ENCODE results near the gene RIMBP2.

Gene RIMBP2

DNA sequence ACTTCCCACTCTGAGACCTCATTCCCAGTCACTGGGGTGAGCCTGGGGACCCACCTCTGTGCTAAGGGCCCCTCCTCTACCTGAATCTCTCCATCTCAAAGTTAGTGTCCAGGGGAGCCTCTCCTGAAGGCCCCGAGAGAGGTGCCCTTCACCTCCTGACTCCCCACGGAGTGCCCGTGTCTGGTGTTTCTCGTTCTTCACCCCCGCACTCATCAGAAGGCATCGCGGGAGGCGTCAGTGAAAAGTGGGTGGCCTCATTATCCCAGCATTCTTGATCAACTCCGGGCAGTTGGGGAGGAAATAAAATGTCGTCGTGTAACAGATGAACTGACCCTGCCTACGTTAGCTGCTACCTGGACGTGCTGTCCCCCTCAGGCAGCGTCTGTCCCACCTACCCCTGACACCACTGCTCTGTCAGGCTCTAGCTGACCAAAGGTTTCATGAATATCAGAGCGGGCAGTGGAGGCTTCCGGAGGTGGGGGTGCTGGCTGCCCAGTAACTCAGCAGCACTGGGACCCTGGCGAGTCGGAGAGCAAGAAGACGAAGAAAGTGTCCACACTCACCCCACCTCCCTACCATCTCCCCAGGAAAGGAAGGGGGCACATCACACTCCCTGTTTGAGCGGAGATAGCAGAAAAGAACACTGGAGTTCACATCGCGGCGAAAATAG lies 275.6 kb downstream of the RIMBP2 start:
- no peak for DNase-seq (ENCODE audit: low spot score)

DNA sequence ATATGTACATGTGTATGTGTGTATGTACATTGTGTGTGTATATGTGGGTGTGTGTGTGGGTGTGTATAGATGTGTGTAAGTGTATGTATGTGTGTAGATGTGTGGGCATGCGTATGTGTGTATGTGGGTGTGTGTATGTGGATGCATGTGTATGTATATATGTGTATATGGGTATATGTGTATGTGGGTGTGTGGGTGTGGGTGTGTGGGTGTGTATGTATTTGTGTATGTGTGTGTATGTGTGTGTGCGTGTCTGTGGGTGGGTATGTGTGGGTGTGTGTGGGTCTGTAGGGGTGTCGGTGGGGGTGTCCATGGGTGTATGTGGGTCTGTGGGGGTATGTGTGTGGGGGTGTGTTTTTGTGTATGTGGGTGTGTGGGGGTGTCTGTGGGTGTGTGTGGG lies 276.8 kb downstream of the RIMBP2 start:
- no peak for DNase-seq (ENCODE audit: low spot score)

DNA sequence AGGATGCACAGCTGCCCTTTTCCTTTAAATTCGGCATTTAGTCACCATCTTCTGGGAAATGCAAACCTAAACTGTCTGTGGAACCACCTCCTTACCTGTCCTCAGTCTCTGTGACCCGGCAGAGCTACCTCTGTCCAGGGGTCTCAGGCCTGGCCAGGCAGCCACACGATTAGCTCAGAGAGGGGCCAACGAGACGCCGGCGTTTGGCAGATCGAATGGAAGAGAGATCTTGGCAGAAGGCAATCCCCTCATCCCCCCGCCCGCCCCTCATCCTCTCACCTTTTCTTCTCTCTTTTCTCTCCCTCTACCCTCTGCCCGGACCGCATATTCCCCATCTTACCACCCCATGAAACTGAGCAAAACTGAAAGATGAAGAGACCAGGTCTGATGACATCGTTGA lies 277.4 kb downstream of the RIMBP2 start:
- no peak for DNase-seq (ENCODE audit: low spot score)

DNA sequence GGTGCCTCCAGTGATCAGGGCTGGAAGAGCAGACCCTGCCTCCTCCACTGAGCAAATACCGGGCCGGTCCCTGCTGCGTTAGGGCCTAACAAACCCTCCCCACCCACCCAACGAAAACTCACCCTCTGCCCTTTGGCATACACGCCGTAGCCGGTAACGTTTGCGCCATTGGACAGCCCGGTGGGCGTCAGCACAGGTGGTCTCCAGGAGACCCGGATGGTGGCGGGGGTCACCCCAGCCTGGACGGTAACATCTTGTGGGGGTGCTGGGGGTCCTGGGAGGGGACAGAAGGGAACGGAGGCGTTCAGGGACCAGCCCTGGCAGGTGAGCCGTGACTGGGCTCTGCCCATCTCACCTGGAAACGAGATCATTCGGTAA lies 277.9 kb downstream of the RIMBP2 start:
- DNase-seq (ENCODE audit: low spot score) = no peak

DNA sequence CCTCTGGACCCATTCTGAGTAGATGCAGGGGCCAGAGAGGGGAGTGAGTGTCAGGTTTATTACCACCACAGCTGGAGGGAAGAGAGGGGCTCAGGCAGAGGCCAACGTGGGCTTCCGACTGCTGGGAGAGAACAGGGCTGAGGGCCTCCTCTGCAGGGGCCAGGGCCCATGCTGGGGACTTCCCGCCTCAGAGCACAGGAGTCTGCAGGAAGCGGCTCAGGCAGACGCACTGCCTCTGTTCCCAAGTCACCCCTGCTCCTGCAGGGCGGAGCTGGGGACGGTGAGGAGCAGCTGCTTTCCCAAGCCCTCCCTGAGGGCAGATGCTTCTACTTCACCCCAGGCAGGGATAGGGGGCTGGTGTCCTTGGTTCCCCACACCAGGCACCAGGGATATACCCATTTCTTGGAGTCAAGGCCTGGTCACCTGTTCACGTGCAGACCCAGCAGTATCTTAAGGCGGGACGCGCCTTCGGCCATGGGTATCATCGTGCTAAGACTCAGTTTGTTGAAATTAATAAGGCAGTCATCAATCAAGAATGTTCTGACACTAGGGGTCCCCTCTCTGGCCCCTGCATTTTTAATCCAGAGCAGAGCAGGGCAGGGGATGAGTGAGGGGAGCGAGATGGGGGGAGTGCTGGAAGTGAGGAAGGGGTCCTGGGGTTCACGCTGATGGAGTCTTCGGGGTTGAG lies 278.4 kb downstream of the RIMBP2 start:
- DNase-seq (ENCODE audit: low spot score) = no peak

DNA sequence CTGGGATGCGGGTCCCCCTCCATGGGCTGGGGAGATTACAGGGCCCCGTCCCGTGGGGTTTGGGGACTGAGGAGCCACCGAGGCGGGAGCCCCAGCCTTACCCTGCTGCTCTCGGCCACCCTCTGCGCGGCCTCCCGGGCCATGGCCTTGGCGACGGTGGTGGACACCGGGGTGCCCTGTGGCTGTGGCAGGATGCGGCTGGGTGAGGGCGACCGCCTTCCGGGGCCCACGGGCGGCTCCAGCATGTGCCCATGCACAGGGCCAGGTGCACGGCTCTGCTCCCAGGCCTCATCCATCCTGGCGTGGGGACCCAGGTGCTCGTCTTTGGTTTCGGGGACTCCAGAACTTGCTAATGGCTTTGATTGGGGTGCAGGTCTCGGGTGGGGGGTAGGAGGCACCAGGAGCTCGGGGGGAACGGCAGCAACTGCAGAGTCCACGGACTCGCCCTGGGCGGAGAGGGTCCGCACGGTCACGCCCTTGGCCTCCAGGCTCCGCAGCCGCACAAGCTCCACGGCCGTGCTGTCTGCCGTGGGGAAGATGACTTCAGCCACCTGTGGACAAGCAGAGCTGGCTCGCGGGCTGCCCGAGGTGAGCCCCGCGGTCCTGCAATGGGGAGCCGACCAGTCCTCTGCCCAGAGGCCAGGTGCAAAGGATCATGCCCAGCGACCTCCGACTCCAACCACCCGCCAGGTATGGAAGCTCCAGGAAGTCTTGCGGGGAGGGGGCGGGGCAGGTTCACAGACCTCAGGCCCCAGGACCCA lies 279.2 kb downstream of the RIMBP2 start:
- DNase-seq (ENCODE audit: low spot score) = no peak

DNA sequence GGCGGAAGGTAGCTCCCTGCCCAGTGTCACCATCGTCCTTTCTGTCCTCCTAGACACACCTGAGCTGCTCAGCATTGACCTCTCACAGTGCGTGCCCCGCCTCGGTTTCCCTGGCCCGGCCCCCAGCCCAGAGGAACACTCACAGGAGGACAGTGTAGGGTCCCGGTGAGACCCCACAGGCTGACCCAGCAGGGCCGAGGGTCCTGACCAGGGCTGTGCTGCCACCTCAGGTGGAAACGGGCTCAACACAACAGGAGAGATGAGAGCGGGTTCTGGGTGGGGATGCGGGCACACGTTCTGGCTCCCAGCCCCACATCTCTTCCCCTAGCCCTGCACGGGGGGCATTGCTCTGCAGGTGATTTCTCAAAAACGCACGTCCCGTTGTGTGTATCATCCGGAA lies 280.3 kb downstream of the RIMBP2 start:
- no peak for DNase-seq (ENCODE audit: low spot score)

DNA sequence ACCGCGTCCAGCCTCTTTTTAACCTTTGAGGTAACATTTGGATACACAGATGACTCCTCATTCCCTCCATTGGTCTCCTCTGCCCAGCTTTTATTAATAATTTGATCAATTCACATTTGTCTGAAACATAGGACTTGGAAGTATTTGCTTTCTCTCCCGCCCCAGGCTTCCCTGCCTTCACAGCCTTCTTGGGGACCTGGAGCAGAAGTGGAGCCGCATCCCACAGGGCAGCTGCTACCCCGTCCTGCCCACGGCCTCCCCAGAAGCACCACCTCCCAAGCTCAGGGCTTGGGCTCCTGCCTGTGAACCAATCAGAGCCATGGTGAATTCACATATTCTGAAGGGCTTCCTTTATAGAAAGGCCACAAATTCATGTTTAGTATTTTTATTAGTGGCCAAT lies 280.8 kb downstream of the RIMBP2 start:
- no peak for DNase-seq (ENCODE audit: low spot score)

DNA sequence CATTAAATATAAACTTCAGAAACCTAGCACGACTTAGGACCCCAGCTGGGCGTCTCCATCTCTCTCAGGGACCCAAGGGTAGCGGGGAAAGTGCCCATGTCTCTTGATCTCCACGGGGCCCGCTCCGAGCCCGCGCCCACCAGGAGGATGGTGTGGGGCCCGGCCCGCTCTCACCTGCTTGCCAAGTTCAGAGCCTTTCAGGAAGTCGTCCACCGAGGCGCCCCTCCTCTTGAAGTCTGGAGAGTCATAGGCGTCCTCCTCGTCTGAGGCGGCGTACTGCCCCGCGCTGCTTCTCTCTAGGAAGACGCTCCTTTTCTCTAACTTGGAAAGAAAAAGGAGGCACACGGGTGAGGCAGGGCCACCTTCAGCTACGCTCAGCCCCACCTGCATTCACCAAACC lies 281.5 kb downstream of the RIMBP2 start:
- no peak for DNase-seq (ENCODE audit: low spot score)

DNA sequence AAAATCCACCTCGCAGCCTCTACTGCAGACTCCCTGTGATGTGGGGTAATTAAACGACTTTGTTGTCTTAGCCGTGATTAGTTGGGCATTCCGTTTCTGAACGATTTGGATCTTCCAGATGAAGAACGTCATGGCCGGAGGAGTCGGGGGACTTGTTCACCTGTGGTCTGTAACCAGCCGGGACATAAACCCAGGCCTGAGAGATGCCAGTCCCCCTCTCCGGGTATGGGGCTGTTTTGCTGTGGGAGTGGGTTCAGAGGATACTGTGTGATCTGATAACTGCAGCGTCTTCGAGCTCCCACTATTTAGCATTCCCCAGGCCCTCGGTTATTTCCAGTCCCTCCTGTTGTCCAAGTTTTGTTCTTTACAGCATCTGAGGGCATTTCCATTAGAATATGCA lies 282.3 kb downstream of the RIMBP2 start:
- no peak for DNase-seq (ENCODE audit: low spot score)

DNA sequence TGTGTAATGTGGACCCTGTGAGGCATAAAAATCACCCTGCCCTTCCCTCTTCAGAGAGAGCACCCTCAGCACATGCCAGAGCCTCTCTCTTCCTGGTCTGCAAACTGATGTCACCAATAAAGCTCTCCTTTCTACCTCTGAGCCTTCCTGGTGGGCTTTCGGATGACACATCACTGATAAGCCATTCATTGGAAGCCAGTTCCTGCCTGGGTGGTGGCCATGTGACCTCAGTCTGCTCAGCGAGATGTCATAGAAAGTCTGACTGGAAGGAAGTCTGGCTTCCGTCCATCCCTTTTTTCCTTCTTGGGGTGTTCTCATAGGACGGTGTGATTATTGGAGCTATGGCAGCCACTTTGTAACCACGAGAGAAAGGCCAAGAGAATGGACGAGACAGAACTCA lies 282.7 kb downstream of the RIMBP2 start:
- DNase-seq (ENCODE audit: low spot score) = no peak

DNA sequence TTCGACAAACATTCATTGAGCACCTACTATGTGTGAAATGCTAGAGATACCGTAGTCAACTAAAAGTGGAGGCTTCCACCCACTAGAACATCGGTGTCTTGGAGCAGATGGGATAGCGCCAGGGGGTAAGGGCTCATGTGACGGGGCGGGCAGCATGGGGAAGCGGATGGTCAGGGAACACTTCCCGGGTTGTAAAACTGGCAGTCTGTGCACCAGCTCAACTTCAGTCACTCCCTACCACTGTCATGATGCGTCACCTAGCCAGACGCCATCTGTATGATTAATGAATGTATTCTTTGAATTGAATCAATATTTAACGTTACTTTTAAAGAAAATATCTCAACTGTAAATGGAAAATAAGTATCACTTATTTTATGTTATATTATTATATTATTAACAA lies 284.9 kb downstream of the RIMBP2 start:
- DNase-seq (ENCODE audit: low spot score) = no peak

DNA sequence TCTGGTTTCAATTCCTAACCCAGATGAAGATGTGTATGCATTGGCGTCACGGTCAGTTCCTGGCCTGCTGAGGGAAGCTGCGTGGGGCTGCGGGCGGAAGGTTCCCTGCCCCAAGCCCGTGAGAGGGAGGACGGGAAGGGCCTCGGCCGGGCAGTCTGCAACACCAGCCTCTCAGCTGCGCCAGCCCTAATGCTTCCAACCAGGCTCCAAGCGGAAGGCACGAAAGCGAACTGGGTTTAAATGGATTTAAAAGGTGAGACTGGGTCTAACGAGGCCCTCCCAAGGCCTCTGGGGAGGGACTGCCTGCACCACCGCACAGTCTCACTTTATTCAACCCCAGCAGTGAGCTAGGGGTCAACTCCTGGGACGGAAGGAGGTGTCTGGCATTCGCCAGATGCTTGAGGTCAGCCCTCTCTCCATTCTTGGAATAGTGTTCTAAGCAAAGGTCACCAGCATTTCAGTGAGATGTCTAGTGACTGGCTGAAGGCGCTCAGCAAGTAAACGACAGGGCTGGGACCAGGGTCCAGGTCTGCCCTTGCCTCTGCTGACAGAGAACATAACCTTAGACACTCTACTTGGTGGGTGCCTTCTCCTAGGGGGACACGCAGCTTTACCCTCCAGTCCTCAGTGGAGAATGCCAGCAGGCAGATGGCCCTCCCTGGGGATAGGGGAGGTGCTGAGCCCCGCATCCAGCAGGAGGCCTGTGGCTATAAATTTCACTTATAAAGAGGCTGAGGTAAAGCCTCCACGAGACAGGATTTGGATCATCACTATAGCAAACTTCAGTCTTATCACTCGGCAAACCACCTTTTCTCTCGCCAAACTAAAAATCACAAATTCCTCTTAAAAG lies 286.2 kb downstream of the RIMBP2 start:
- no peak for DNase-seq (ENCODE audit: low spot score)

DNA sequence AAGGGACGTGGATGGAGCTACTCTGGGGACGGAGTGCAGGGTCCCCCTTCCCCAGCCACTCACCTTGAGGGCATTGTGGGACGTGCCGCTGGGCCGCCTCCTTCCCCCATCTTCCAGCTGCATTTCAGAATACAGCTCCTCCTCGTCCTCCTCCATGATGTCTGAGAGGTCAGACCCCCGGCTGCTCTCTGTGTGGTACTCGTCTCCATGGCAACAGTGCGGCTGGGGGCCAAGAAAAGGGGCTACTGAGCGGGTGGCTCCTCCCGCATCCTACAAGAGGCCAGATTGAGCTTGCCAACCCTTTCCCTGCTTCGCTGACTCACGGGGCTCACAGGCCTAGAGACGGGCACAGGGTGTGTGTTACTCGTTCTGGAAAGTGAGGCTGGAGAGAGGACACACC lies 288.0 kb downstream of the RIMBP2 start:
- no peak for DNase-seq (ENCODE audit: low spot score)

DNA sequence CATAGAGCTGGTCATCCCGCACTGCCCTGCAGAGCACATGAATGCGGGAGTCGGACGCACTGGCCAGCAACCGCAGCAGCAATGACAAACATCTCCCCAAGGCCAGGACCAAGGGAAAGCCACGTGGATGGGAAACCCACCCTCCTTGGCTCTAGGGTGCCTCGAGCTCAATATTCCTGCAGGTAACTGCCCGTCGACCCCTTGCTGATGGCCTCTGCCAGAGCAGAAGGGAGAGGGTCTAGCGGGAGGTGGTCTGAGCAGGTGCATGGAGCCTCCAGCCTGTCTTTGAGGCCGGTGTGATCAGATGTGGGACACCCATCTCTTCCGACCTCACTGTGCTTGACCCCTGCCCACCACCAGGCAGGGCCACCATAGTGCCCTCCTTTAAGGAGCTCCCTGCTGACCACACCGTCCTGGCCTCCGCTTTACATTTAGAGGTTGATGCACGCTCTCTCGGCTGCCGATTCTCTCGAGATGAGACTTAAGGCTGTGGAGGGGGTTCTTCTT lies 288.7 kb downstream of the RIMBP2 start:
- no peak for DNase-seq (ENCODE audit: low spot score)

DNA sequence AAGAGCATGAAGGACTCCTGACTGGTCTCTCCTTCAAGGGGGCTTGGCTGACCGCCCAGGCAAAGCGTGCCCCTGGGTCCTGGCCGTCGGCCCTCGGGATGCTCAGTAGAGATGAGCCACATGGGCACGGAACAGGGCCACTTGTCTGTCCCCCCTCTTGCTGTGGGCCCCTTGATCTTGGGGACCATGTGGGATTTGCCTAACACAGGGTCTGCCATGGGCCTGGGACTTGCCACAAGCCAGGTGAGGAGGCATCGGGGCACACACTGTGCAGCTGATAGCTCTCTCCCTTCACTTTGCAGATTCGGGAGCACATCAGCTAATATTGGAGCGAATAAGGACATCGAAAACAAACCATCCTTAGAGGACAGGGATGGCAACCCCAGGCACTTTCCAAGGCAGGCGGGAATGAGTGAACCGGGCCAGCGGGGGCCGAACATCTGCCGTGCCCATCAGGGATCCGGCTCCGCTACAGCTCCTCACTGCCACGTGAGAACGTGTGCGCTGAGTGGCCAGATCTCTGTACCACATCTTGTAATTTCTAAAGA lies 290.3 kb downstream of the RIMBP2 start:
- DNase-seq (ENCODE audit: low spot score) = no peak

DNA sequence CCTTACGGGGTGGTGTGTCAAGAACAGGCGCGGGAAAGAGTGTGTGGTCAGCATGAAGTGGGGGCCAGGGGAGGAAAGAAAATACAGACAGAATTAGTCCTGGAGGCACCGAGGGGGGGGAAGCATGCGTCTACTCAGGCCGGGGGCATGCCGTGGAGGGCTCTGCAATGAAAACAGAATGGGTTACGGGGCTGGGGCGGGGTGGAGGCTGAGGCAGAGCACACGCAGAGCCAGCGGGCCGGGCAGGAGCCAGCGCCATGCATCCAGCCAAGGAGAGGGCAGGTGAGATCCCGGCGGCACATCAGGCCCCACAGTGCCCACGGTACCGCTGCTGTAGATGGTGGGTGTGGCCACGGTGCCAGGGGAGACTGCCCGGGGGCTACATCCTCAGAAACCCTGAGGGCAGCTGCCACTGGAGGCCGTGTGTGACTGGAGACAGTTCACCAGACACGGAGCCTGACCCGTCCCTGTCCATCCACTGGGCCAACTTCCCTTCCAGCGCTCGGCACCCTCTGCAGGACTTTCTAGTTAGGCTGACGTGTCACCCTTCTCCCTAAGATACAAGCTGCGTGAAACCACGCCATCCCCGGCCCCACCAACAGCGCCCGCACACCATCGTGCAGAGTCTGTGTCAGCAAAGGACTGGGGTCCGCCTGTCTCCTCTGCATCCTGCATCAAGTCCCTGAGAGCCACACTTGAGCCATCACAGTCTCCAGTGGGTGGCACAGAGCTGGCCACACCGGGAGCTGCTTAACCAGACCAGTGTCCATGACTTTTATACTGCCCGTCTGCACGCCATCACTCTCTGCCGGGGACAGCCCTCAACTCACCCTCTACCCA lies 291.0 kb downstream of the RIMBP2 start:
- no peak for DNase-seq (ENCODE audit: low spot score)

DNA sequence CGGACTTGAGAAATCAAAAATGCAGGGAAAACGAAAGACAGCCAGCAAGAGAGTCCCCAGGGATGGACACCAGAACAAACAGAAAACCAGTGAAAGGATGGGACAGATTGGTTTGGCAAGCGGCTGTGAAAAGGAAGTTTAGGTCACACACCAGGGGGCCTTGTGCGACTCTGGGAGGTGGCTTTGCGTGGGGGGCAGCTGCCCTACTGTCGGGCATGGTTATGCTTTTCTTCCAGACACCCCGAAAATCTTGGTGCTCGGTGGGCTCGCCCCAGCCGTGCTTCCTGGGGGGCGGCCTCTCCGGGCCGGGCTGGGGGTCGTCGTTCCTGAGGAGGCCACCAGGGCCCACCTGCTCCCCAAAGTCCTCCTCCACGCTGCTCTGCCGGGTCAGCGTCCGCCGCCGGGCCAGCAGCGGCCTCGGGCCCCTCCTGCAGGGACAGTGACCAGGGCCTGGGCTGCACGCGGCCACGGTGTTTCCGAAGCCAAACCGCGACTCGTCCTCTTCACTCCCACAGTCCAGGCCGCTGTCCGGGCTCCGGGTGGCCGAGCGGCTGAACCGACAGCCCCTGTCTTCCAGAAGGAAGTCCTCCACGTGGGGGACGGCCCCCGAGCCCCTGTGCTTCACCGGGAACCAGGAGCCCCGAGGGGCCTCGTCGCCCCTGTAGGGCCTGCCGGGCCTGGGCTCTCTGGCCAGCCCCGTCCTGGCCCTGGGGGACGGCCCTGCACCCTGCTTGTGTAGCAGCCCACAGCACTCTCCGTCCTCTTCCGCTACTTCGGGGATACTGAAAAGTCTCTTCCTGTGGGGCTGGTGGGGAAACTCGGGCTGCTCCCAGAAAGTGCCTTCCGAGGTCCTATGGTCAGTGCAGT lies 291.9 kb downstream of the RIMBP2 start:
- no peak for DNase-seq (ENCODE audit: low spot score)

DNA sequence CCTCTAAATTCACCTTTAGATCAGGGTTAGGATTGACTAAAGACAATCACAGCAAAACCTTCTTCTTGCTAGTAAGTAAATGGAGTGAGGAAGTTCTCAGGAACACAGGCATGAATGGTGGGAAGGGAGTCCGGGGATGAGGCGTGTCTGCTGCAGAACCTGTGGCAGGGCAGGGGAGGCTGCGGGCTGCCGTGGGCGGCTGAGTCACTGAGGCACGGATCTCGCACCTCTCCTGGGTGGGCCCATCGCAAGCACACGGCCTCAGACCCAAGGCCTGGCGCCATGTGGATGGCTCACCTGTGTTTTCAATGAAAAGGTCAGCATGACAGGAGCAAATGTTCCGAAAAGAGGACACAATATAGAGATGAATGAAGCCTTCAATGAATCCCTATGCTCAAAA lies 293.0 kb downstream of the RIMBP2 start:
- no peak for DNase-seq (ENCODE audit: low spot score)

DNA sequence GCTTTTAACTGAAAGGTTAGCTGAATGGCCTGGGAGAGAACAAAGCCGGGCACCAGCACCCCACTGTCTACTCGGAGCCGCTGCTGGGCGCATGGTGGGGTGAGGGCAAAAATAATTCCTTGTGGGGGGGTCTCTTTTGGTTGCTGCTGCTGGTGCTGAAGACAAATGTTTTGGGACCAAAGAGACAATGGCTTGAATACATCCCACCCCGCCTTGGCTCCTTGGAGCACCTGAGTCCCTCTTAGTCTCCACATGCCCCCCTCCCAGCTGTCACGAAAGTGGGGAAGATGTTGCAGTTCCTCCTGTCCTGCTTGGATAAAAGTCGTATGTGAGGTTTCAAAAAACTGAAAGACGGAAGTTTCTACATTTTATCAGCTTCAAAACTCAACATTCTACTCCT lies 293.4 kb downstream of the RIMBP2 start:
- no peak for DNase-seq (ENCODE audit: low spot score)
